ENCODE measurements around the gene LRG1. TPM values are rescaled to one million over a fixed set of nuclear protein-coding genes. Genes with fewer than 3 reads are reported as not detected.

Gene LRG1
- total and polyA plus RNA-seq, 2 of the 13 experiments (the other 11 are each of a cell fraction or from before 2014, with no cell fraction given), result 12.0 to 39.3 TPM

DNA sequence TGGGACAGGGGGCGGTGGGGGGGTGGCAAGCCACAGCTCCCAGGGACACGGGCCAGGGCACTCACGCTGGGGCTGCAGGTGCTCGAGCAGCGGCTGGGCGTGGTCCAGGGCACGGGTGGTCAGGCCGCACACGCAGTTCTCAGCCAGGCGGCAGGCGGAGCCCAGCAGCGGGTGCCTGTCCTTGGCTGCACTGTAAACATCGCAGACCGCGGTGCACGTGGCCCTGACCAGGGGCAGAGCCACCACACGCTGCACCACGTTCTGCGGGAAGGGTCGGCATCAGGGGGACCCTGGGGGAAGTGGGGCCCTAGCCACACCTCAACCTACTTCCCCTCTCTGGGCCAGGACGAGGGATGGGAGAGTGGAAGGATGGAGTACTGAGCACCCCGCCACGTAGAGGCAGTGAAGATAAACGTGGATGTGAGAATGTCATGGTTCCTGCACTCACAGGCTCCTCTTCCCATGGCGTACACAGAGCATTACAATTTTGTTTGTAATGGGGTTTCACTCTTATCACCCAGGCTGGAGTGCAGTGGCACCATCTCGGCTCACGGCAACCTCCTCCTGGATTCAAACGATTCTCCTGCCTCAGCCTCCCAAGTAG is 8.2 kb downstream of the LRG1 start (continued):
- TF ChIP-seq ELF3 (CRISPR knock-in tag; IDR thresholded peaks at IDR 0.05) (0 out of 2 replicates have a peak, but pooled peaks have one; percentile 22), PHB2 (IDR thresholded peaks at IDR 0.05; ENCODE audit: partially characterized antibody) (no peak), KLF9 (CRISPR knock-in tag; IDR thresholded peaks at IDR 0.05; ENCODE audit: low read depth) (no peak), FOXC1 (CRISPR knock-in tag; IDR thresholded peaks at IDR 0.05; ENCODE audit: borderline replicate concordance) (peak; percentile 70), NBN (conservative IDR thresholded peaks at IDR 0.05) (no peak), FOXA3 (CRISPR knock-in tag; IDR thresholded peaks at IDR 0.05) (peak; percentile 87), HOXD1 (CRISPR knock-in tag; IDR thresholded peaks at IDR 0.05) (0 out of 2 replicates have a peak, but pooled peaks have one; percentile 65), ZFX (CRISPR knock-in tag; IDR thresholded peaks at IDR 0.05; ENCODE audit: low read depth) (no peak; the same call in 1 of the 2 replicates), AGO1 (IDR thresholded peaks at IDR 0.05; ENCODE audit: low read depth, low read length, poor library complexity, severe bottlenecking) (no peak), RAD21 (CRISPR knock-in tag; IDR thresholded peaks at IDR 0.05) (peak; percentile 12; the same call in 1 of the 2 replicates), ZNF205 (CRISPR knock-in tag; IDR thresholded peaks at IDR 0.05) (peak; percentile 62; the same call in 1 of the 2 replicates), ZMAT3 (CRISPR knock-in tag; conservative IDR thresholded peaks at IDR 0.05) (peak; percentile 83; the same call in 1 of the 2 replicates), TSC22D2 (CRISPR knock-in tag; IDR thresholded peaks at IDR 0.05; ENCODE audit: borderline replicate concordance) (no peak), SP140L (CRISPR knock-in tag; IDR thresholded peaks at IDR 0.05; ENCODE audit: borderline replicate concordance) (no peak), ZNF607 (CRISPR knock-in tag; IDR thresholded peaks at IDR 0.05; ENCODE audit: borderline replicate concordance) (peak; percentile 78), AKAP8 (CRISPR knock-in tag; IDR thresholded peaks at IDR 0.05) (peak; percentile 73; the same call in 1 of the 2 replicates), HNRNPLL (IDR thresholded peaks at IDR 0.05; ENCODE audit: low read depth, low read length, poor library complexity, severe bottlenecking) (peak; percentile 48), ZSCAN21 (CRISPR knock-in tag; IDR thresholded peaks at IDR 0.05; ENCODE audit: borderline replicate concordance) (peak; percentile 98)
- TF ChIP-seq, protein P1, sequence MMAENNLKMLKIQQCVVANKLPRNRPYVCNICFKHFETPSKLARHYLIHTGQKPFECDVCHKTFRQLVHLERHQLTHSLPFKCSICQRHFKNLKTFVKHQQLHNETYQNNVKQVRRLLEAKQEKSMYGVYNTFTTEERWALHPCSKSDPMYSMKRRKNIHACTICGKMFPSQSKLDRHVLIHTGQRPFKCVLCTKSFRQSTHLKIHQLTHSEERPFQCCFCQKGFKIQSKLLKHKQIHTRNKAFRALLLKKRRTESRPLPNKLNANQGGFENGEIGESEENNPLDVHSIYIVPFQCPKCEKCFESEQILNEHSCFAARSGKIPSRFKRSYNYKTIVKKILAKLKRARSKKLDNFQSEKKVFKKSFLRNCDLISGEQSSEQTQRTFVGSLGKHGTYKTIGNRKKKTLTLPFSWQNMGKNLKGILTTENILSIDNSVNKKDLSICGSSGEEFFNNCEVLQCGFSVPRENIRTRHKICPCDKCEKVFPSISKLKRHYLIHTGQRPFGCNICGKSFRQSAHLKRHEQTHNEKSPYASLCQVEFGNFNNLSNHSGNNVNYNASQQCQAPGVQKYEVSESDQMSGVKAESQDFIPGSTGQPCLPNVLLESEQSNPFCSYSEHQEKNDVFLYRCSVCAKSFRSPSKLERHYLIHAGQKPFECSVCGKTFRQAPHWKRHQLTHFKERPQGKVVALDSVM (CRISPR knock-in tag; IDR thresholded peaks at IDR 0.05), result no peak; the same call in 1 of the 2 replicates
- TF ChIP-seq, protein P2, sequence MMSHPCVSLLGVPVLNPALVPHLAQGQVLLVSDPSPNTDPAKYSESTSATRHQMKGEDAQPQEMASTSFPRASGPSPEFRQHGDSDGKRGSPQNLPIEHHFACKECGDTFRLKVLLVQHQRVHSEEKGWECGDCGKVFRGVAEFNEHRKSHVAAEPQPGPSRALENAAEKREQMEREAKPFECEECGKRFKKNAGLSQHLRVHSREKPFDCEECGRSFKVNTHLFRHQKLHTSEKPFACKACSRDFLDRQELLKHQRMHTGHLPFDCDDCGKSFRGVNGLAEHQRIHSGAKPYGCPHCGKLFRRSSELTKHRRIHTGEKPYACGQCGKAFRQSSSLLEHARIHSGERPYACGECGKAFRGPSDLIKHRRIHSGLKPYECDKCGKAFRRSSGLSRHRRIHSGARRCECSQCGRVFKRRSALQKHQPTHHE (CRISPR knock-in tag; IDR thresholded peaks at IDR 0.05; ENCODE audit: borderline replicate concordance), result 0 out of 2 replicates have a peak, but pooled peaks have one; percentile 74
- TF ChIP-seq, protein P3, sequence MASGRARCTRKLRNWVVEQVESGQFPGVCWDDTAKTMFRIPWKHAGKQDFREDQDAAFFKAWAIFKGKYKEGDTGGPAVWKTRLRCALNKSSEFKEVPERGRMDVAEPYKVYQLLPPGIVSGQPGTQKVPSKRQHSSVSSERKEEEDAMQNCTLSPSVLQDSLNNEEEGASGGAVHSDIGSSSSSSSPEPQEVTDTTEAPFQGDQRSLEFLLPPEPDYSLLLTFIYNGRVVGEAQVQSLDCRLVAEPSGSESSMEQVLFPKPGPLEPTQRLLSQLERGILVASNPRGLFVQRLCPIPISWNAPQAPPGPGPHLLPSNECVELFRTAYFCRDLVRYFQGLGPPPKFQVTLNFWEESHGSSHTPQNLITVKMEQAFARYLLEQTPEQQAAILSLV (CRISPR knock-in tag; IDR thresholded peaks at IDR 0.05; ENCODE audit: borderline replicate concordance), result peak; percentile 54
